Lower lobe of right lung (tissue), 2 donors: ENCODE measurements around the gene RALGPS1. TPM values are rescaled to one million over a fixed set of nuclear protein-coding genes. Genes with fewer than 3 reads are reported as not detected.

Experiments
- ATAC-seq, 2 donors: fragments of 200-7000 bp; cut with Tn5 transposase; one replicate each; pipeline ENCODE4 v1.9.1; 2020 to 2022; ENCODE audit warnings: mild to moderate bottlenecking in 2 of 2, moderate library complexity in 2 of 2
- DNase-seq: peaks from one replicate; pipeline ENCODE4 v3.0.0-alpha.2; 2020
- H3K27ac ChIP-seq: fragments of 200-600 bp; one replicate; pipeline ENCODE4 v1.8.0; 2022
- H3K27me3 ChIP-seq: fragments of 200-600 bp; one replicate; pipeline ENCODE4 v1.8.0; 2022; ENCODE audit warnings: low read depth
- H3K36me3 ChIP-seq: fragments of 200-600 bp; one replicate; pipeline ENCODE4 v1.8.0; 2022; ENCODE audit warnings: mild to moderate bottlenecking
- H3K4me1 ChIP-seq: fragments of 200-600 bp; one replicate; pipeline ENCODE4 v1.8.0; 2022
- H3K4me3 ChIP-seq: fragments of 200-600 bp; one replicate; pipeline ENCODE4 v1.8.0; 2022; ENCODE audit warnings: mild to moderate bottlenecking
- H3K9me3 ChIP-seq: fragments of 200-600 bp; one replicate; pipeline ENCODE4 v1.8.0; 2022
- CTCF ChIP-seq: fragments of 200-600 bp; IDR thresholded peaks from one replicate; pipeline ENCODE4 v1.8.0; 2022; ENCODE audit warnings: antibody characterized with exemption, mild to moderate bottlenecking
- intact Hi-C: fragments of 100-400 bp; cut with DNase I; formaldehyde crosslinking; loops from one replicate; pipeline ENCODE4 v1.11.0; 2022
- total RNA-seq: library from RNA; stranded (reverse); fragmentation: NEBNext Ultra II Directional; extraction: Animal tissue kit (Norgen Biotek cat#: 25700); gene quantifications from one replicate; pipeline ENCODE4 v1.2.1, GENCODE V29; 2021
- donor health status: DM: no; HTN: yes; CAD: no; lungs with severe emphysema.

RALGPS1 gene
- total RNA-seq, 1 donor from 2014 or later: 17.6 TPM

GRCh38 chr9:127175319-127175715 is 260.7 kb downstream of the RALGPS1 start:
- no peaks in the 10 kb centered on the region for H3K36me3 ChIP-seq
- H3K9me3 ChIP-seq: no peaks in the 10 kb centered on the region
- ATAC-seq (no peak), DNase-seq (no peak)
- TF ChIP-seq CTCF: no peak
- H3K27ac ChIP-seq: no peak overlapping the region
- no peak overlapping the region for H3K4me3 ChIP-seq
- H3K4me1 ChIP-seq: no peaks in the 10 kb centered on the region
- H3K27me3 ChIP-seq: no peaks in the 10 kb centered on the region
- intact Hi-C loops: no loop called here

GRCh38 chr9:127175764-127176163 is 261.2 kb downstream of the RALGPS1 start:
- intact Hi-C loops: no loop called here
- Histone ChIP-seq H3K4me3 (no peak overlapping the region), H3K27ac (no peak overlapping the region), H3K9me3 (no peaks in the 10 kb centered on the region), H3K27me3 (no peaks in the 10 kb centered on the region), H3K36me3 (no peaks in the 10 kb centered on the region), H3K4me1 (no peaks in the 10 kb centered on the region)
- DNase-seq: no peak
- TF ChIP-seq CTCF: no peak
- ATAC-seq: no peak

- no peak for ATAC-seq
- Histone ChIP-seq H3K4me3 (no peak overlapping the region), H3K27me3 (no peaks in the 10 kb centered on the region), H3K27ac (no peak overlapping the region), H3K9me3 (no peaks in the 10 kb centered on the region), H3K4me1 (no peaks in the 10 kb centered on the region), H3K36me3 (no peaks in the 10 kb centered on the region)
- TF ChIP-seq CTCF: no peak
- intact Hi-C loops: no loop called here
- DNase-seq: no peak
Observed at GRCh38 chr9:127176631-127177030, 262.0 kb downstream of the RALGPS1 start.

- DNase-seq (no peak), ATAC-seq (no peak)
- intact Hi-C loops: no loop called here
- Histone ChIP-seq H3K9me3 (no peaks in the 10 kb centered on the region), H3K27me3 (no peaks in the 10 kb centered on the region), H3K4me3 (no peak overlapping the region), H3K36me3 (no peaks in the 10 kb centered on the region), H3K4me1 (no peaks in the 10 kb centered on the region), H3K27ac (no peak overlapping the region)
- TF ChIP-seq CTCF: no peak
Observed at GRCh38 chr9:127177231-127177630, 262.6 kb downstream of the RALGPS1 start.

GRCh38 chr9:127177665-127178265 is 263.2 kb downstream of the RALGPS1 start:
- no peaks in the 10 kb centered on the region for H3K27me3 ChIP-seq
- DNase-seq: no peak
- H3K27ac ChIP-seq: no peak overlapping the region
- H3K4me3 ChIP-seq: no peak overlapping the region
- intact Hi-C loops: no loop called here
- TF ChIP-seq CTCF: no peak
- no peak for ATAC-seq
- no peaks in the 10 kb centered on the region for H3K9me3 ChIP-seq
- no peaks in the 10 kb centered on the region for H3K36me3 ChIP-seq
- H3K4me1 ChIP-seq: no peaks in the 10 kb centered on the region
